ENCODE results near the gene CUL1.

CUL1 gene

DNA sequence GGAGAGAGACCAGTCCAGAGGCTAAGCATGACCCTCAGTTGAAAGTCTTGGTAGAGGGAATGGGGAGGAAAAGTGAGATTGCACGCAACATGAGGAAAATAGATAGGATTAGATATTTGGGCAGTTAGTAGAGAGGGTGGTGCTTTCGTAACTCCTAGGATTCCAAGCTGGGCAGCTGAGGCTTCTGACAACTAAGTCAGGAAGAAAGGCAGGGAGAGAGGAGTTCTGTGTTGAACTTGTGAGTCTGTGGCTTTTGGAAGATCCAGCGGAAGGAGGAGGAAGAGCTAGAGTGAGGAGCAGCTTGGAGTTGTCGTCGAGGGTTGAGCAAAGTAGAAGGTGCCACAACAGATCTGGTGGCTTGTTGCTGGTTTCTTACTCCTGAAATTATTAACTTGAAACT is 21.8 kb downstream of the CUL1 start:
- no peak for DNase-seq

DNA sequence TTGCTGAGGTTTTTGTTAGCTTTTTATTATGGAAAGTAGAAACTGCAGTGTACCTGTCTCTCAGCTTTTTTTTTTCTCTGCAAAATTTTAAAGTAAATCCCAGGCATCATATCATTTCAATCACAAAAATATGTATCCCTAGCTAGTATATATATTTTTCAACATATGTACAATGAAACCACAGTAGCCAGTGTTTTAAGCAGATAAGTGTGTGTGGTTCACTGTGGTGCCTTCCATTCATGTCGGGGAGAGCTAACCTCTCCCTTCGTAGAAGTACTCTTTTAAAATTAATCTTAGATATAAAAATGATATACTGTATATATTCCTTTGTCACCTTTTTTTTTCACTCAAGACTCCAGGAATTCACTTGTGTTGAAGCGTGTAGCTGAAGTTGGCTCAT is 22.7 kb downstream of the CUL1 start:
- no peak for DNase-seq

DNA sequence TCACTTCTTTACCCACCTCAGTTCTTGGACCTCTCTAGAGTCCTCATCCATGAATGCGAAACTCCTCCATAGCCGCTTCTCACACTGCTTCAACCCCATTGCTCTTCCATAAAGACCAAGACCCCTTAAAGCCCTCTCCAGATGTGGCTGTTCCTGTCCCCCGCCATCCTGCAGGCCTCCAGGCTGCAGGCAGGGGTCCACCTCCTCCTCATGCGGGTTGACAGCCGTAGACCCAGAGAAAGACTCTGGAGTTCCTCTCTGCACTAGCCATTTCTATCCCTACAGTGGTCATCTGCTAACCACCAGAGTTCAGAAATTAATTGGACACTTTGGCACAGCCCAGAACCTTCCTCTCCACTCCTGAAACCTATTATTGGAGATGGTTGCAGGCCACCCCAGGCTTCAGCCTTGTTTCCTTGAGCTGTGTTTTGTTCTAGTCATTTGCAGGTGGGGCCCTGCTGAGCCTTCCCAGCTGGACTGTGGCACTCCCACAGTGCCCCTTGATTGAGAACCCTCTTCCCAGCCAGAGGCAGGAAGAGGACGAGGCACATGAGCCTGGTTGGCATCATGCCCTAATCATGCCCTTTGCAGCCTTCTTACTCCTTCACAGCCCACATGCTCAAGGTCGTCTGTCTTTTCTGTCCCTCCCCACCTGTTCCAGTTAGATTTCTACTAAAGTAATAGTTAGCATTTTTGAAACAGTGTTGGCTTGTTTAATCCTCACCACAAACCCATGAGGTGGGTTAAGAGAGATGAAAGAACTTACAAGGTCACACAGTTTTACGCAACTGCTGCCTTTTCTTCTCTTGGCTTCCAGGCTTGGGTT is 23.9 kb downstream of the CUL1 start:
- DNase-seq, result no peak

DNA sequence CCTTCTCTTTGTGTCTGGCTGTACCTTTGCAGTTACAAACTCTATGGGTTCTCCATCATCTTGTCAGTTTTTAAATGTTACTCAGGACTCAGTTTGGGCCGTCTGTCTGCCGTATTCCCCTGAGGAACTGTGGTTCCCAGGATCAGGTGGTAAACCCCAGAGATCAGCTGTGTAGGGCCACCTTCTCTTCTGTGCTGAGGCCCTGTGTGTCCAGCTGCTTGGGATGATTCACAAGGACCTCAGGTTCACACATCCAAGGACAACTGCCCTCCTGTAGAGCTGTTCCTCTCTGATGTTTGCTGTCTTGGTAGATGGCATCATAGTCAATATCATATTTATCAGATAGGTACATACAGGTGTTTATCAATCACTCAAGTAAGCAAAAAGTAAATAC is 24.5 kb downstream of the CUL1 start:
- DNase-seq, result no peak

DNA sequence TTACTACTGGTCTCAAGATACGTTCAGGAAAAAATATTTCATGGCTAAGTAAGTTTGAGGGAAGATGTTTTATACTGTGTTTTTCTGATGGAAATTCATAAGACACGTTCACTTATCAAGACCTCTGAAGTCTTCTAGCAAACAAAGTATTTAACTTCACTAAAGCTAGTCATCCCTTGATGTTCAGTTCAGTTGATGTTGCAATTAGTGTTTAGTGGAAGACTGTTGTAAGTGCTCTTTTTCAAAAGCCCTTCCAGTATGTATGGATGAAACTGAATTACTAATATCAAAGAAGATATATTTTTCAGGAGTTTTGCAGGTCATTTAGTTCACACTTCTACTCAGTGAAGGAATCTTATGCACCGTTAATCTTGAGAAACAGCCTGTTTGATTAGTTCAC is 25.1 kb downstream of the CUL1 start:
- no peak for DNase-seq

DNA sequence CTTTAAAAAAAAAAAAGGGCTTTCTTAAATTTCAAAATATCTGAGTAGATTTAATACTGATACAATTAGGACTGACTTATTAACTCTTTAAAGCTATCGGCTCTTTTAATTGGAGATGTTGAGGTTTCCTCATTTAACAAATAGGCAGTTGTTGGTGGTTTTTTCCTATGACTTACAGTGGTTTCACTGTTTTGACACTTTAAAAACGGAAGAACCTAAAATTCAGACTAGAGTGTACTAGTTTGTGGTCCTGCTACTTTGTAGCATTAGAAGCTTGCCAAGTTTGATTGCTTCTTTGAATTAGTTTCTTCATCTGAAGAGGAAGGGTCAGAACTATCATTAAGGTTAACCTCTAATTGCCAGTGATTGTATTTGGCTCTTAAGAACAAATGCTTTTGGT is 27.7 kb downstream of the CUL1 start:
- peak; percentile 44 to 56 for DNase-seq

DNA sequence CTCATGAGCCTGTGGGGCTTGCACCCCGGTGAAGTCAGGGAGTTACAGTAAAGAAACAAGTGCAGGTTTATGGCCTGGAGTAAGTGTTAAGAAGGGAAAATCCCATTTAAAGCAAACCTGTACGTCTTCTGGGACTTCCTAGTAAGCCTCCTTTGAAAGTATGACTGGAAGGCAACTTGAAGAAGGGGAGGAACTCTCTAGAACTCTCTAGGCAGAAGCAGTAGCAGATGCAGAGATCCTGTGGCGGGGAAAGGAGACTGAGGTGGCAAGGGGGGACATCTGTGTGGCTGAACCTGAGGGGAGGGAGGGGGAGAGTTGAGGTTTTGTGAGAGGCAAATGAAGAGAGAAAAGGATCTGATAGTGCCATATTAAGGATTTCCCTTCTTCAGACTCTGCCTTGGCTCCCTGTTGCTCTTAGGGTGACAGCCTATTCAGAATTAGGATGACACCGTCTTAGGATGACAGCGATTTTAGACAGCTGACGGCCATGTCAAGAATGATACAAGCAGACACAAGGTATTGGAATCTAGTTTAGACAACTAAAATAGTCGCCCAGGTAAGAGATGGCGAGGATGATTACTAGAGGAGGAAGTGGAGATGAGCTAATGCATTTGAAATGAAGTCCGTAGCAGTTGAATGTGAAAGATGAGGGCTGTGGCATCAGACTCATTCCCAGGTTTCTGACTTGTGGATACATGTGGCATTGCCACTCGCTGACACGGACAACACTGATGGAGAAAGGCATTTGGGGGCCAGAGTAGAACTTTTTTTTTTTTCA is 29.0 kb downstream of the CUL1 start:
- DNase-seq, result no peak

DNA sequence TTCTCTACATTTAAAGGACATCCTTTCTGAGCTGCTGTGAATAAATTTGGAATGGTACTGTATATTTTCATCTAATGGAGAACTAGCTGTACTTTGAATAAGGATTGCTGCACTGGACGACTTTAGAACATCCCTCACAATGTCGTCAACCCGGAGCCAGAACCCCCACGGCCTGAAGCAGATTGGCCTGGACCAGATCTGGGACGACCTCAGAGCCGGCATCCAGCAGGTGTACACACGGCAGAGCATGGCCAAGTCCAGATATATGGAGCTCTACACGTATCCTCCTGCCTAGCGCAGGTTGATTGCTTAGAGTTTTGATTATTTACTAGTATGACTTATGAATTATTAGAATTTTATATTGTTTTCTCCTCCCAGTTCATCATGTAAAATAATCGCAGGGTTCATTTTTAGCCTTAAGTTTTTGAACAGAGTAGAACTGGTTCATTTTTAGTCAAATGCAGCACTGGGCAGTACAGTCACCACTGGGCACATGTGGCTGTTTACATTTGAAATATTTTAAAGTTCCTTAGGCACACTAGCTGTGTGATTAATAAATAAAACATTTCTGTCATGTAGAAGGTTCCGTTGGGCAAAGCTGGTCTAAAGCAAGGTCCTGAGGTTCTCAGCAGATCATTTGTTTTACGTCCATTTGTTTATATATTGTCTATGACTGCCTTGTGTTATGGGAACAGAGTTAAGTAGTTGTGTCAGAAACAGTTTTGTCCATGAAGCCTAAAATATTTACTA is 31.5 kb downstream of the CUL1 start:
- no peak for DNase-seq

DNA sequence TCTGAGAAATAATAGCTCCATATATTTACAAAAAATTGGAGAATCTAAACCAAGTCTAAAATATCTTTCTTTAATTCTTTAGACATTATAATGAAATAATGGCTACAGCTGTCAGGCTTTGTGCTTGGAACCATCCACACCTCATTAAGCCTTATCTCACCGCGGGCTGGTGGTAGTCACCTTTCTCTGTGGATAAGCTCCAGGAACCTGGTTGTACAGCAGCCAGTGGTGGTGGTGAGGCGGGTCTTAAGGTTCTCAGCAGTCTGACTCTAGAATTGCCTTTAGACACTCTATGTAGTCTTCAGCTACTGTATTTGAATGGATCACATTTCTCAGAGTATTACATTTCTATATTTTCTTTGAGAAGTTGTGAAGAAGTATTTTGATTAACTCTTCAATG is 34.2 kb downstream of the CUL1 start:
- DNase-seq, result no peak

DNA sequence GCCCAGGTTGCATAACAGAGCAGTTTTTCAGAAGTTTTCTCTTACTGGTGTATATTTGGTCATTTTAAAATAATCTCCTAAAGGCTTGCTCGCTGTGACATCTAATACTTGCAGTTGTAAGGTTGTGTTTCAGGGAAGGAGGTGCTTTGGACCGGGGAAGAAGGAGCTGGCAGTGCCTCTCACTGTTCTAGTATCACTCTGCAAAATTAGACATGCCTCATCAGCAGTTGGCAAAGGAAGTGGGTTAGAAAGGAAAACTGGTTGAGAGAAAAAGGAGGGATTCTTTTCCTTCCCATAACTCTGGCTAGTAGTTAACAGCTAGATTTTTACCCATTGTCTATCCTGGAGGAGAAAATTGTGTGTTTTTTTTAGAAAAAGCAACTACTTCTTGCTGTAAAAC is 34.8 kb downstream of the CUL1 start:
- no peak for DNase-seq

DNA sequence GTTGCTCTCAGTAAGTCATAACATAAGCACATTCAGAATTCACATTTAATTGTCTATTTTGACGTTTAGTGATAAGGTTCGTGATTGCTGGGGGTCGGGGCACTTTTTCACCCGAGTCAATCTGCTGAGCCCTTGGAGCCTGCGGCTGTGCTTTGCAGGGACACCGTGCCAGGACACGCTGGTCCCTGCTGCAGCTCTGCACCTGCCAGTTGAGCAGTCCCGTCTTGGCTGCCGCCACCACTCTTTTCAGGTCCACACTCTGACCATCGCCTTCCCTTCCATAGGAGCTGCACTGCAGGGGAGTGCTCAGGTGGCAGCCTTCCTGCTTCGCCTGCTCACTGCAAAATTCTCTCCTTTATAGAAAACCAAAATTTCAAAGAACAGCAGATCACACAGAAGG is 36.4 kb downstream of the CUL1 start:
- no peak for DNase-seq

DNA sequence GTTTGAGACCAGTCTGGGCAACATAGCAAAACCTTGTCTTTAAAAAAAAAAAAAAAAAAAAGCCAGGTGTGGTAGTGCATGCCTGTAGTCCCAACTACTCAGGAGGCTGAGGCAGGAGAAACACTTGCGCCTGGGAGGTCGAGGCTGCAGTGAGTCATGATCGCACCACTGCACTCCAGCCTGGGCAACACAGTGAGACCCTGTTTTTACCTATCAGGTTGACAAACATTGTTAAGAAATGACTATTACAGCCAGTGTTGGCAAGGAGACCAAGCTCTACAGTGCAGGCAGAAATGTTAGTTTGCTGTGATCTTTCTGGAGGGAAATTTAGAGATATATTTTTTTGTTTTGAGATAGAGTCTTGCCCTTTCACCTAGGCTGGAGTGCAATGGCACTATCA is 37.3 kb downstream of the CUL1 start:
- DNase-seq, result no peak

DNA sequence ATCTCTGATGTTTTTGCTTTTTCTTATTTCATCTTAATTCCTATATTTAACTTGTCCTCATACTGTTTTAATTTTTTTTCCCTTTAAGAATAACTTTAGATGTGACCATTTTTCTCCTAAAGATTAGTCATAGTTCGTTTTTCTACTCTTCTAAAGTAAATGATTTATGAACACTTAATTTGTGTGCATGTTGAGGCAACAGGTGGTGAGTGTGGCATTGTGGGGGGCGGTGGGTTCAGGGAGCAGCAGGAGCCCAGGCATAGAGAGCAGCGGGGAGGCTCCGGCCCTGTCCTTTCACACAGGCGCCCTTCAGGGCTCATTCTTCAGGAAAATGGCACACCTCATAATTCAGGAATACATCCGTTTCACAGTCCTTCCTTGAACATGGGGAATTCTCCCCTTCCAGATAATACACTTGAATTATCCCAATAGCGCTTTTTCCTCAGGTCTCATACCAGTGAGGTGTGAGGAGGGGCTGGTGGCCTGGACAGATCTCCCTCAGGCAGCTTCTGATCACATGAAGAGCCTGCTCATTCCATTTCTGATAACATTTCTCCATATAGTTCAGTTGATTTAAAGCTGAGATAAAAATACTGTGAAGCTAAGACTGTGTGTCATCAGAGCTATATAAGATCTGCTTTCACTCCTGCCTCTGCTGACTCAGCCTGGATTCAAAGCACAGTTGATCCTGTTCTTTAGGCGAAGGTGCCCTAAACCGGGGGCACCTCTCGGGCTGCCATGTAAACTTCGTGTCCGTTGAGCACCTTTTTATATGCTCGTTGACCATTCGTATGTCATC is 40.2 kb downstream of the CUL1 start:
- DNase-seq, result no peak

DNA sequence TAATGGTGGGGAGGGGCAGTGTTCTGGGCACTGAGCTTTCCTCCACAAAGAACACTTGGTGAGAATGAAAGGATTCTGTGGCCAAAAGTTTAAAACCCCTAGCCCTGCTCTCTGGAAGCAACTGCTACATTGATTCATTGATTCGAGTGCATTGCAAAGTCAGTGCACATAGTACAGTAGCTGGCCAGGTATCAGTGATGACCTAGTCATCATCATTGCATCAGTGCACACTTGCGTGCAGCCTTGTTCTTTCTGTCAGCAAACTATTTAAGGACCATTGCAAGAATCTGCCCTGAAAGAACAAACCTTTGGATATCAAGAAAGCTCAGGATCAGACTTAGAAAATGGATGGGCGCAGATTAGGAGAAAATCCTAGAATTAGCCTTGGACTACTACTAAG is 47.4 kb downstream of the CUL1 start:
- DNase-seq, result no peak

DNA sequence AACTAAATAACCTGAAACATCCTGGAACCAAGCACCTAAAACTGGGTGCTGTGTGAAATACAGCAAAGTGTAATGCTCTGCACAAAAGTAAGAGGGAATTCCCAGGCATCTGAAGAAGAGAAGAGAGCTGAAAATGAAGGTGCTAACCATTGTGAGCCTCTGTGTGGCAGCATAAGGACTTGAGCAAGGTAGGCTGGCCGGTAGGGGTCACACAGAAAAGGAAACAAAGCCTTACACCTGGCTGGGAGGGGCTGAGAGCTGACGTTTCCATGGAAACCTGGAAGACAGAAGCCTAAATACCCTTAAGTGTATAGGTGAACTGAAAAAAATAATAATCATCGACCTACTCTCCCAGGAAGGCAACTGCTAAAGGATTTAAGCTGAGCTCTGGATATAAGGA is 48.6 kb downstream of the CUL1 start:
- DNase-seq, result no peak

DNA sequence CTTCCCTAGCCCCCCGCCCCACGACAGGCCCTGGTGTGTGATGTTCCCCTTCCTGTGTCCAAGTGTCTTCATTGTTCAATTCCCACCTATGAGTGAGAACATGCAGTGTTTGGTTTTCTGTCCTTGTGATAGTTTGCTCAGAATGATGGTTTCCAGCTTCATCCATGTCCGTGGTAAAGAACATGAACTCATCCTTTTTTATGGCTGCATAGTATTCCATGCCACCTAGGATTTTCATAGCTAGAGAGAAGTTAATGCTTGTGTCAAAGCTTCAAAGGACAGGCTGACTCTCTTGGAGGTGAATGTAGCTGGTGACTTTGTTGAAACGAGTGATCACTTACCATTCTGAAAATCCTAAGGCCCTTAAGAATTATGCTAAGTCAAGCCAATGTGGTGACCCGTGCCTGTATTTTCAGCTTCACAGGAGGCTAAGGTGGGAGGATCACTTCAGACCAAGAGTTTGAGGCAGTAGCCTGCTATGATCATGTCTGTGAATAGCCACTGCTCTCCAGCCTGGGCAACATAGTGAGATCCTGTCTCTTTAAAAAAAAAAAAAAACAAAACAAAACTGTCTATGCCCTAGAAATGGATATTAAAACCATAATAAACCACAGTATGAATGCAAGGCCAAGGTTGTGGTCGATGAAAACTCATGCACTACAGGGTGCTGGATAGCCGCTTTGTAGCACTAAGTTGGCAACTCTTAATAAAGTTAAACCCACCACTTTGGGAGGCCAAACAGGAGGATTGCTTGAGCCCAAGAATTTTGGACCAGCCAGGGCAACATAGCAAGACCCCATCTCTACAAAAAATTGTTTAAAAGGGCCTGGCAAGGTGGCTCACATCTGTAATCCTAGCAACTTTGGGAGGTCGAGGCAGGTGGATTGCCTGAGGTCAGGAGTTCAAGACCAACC is 52.0 kb downstream of the CUL1 start:
- DNase-seq, result no peak

DNA sequence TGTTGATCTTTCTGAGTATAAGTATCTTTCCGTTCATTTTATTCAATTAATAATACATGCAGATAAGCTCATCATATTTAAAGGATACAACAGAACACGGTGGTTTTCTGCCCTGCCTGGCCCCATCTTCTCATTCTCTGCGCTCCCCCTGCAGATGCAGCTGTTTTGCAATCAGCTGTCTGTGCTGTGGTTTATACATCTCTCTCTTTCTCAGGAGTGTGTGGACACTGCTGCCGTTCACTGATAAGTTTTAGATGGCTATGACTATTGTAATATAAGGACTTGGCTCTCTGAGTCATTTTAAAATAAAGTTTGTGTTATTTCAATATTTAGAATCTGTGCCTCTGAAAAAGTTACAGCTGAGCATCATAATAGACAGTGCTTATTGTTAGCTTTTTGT is 54.5 kb downstream of the CUL1 start:
- no peak for DNase-seq

DNA sequence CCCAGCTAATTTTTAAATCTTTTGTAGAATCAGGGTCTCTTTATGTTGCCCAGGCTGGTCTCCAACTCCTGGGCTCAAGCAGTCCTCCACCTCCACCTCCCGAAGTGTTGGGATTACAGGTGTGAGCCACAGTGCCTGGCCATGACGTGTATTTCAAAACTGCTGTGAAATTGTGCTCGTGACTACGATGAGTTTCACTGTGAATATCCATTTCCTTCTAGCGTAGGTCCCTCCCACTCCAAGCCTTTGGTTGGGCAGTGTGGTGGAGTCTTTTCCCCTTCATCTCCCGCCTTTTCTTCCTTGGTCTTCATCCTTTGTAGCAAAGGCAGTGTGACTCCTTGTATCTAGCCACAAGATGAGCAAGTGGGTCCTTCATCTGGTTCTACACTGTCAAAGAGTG is 56.2 kb downstream of the CUL1 start:
- DNase-seq, result no peak

DNA sequence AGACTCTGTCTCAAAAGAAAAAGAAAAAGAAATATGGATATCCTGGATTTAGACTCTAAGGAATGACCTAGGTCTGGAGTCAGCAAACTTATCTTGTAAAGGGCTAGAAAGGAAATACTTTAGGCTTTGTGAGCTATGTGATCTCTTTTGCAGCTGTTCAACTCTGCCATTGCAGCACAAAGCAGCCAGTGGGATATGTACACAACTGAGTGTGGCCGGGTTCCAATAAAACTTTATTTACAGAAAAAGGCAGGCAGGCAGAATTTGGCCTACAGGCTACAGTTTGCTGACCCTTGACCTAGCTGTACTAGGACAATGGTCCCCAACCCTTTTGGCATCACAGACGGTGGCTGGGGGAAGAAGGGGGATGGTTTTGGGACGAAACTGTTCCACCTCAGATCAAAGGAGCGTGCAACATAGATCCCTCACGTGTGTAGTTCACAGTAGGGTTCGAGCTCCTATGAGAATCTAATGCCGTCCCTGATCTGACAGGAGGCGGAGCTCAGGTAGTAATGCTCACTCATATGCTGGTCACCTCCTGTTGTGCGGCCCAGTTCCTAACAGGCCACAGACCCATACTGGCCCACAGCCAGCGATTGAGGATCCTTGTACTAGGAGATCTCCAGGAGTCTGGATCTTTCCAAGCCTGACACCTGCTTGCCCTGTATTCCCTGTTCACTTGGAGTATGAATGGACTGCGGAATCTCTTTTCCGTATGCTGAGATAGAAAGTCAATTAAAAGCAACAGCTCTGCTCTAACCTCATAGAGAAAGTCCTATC is 63.0 kb downstream of the CUL1 start:
- no peak for DNase-seq

DNA sequence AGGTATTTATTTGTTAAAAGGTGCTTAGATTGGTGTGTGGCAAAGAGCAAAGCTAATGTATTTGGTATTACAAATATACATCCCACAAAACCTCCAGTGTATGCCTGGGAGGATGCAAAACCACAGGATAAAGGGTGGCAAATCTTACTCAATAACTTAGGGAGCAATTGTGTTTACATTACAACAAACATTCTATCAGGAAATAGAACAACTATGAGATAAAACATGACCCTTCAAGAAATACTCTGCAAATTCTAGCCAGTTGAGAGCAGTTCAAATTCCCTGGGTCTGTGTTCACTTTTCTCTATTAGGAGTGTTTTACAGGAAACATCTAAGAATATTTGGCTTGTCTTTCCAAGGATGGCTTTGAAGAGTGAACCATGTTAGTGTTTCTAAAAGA is 64.9 kb downstream of the CUL1 start:
- DNase-seq, result no peak

DNA sequence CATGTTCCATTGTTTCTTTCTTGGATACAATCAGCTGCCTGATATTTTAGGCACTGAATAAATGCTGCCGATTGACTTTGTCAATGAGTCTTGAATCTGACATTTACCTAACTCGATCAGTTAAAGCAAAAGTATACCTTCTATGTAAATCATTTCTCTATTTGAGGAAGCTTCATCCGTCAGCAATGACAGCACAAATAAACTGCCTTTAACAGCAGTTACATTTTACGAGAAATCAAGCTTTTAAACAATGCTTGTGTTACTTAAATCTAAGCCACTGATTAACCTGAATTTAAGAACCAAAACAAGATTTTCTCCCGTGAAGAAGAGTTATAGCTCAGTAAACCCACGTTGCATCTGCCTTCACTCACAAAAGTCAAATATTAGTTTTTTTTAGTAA is 71.3 kb downstream of the CUL1 start:
- DNase-seq, result no peak
